HPDE6-E6E7 (cell line): Measurements from ENCODE around the gene CCDC27.
"Not testable (repeated sequence)": the region's sequence is repeated elsewhere in the genome, so short reads cannot be mapped to it uniquely, and the experiment has no call there.

Experiments used
- DNase-seq: peaks from one replicate; pipeline ENCODE4 v3.0.0; 2011; ENCODE audit warnings: missing footprints; ENCODE audit errors: extremely low spot score

Gene CCDC27

DNA sequence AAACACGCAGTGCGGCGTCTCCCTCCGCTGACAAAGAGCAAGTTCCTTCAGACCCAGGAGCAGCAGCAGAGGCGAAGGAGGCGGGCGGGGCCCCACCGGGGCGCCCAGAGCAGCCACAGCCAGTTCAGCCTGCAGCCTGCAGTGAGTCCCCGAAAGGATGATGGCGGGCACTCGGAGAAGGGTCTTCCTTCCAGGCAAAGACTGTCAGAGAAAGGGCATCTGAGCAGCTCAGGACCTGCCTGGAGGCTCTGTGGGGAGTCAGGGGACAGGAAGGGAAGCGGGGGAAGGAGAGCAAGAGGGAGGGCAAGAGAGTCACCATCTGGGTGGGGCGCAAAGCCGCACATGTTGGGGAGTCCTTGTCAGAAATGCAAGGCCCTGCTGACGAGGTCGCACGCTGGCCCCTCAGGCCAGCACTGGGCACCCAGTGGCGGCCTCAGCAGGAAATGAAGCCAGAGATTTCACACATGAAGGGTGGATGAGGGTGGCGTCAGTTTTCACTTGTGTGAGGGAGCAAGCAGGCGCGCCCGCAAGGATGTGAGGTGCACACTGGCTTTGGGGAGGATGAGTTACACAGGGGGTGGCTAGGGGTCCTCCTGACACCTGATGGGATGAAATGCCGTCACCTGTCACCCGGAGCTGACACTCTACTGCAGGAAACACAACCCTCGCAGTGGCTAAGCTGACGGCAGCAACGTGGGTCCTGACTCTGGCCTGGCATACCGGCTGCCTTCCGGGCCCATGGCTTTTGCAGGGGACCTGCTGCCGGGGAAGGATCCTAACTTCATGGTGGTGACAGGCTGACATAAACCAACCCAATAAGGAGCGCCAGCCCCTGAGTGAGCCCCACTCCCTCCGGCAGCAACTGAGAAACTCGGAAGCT is 37.4 kb downstream of the CCDC27 start:
- no peak for DNase-seq

DNA sequence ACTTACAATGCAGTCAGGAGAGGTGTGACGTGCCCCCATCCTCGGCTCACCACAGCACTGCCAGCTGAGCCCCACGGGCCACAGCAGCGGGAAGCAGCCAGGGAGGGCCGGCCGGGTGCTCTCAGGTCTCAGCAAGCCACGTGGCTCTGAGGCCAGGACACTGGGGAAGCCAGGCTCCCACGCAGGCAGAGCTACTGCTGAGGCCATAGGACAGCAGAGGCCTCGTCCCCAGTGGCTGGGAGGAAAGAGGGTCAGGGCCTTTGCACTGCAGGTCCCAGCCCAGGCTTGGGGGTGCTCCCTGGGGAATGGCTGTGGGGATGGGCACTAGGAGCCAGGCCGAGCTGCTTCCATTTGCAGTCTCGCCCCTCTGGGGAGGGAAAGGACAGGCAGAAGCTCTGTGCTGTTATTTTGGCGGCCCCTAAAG is 38.3 kb downstream of the CCDC27 start:
- DNase-seq, result no peak

GRCh38 chr1:3790952-3791351 is 38.7 kb downstream of the CCDC27 start:
- DNase-seq, result no peak

- no peak for DNase-seq
Measured at GRCh38 chr1:3795453-3796214, 43.4 kb downstream of the CCDC27 start.

DNA sequence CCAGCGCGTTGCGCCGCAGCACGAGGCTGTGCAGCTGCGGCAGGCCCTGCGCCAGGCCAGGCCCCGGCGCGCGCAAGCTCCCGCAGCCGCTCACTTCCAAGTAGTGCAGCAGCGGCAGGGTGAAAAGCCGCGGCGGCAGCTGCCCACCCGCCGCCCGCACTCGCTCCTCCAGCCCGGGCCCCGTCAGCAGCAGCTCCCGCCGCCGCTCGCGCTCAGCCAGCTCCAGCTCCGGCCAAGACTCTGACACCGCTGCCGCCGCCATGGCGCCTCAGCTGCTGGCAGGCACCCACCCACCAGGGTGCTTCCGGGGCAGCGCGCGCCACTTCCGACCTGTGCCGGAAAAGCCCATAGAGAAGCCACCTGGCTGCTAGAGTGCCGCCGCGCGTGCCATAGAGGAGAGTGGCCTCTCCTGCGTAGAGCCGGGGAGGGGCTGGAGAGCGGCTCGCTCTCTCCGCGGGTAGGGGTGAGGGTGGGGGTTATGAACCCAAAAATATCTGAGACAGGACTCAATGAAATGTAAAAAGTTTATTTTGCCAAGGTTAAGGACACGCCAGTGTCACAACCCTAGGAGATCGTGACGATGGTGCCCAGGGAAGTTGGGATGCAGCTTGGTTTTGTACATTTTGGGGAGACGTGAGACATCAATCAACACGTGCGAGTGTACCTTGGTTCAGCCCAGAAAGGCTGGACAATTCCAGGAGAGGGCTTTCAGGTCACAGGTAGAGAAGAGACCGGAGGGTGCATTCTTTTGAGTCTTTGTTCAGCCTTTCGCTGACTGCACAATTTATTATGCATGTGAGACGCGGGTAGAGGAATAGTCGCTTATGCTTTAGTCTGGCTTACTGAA is 44.2 kb downstream of the CCDC27 start, which contains the start of gene LRRC47:
Gene LRRC47, minus strand, starts transcription at position 284 of the 847 bp plus-strand sequence. Its CDS starts 22 bp downstream, at position 262.
- DNase-seq, result peak; percentile 97

DNA sequence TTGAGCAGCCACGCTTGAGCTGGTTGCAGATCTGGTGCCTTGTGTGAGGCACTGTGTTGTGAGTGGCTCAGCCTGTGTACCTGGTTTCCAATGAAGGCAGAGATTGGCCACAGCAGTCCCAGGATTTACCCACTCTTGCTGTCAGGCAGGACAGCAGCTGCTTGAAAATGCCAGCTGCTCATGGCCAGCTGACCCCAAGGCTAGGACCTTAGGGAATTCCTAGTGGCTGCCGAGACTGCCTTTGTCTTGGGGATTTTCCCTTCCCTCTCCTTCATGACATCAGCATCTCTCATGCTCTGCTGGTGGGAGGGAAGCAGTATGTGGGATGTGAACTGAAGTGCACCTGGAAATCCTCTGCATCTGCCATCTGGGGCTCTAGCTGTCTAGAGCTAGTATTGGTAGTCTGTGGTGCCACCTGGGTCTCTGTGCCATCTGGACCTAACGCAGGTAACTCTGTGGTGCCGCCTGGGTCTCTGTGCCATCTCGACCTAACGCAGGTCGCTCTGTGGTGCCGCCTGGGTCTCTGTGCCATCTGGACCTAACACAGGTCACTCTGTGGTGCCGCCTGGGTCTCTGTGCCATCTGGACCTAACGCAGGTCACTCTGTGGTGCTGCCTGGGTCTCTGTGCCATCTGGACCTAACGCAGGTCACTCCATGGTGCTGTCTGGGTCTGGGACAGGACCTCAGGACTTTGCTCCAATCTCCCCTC is 47.9 kb downstream of the CCDC27 start:
- DNase-seq, result no peak

- DNase-seq, result not testable (repeated sequence)
Measured at GRCh38 chr1:3800795-3801194, 48.5 kb downstream of the CCDC27 start.

GRCh38 chr1:3803905-3804626 is 51.8 kb downstream of the CCDC27 start:
- no peak for DNase-seq

- not testable (repeated sequence) for DNase-seq
Measured at GRCh38 chr1:3804627-3804944, 52.3 kb downstream of the CCDC27 start.

- no peak for DNase-seq
Measured at GRCh38 chr1:3805038-3805437, 52.8 kb downstream of the CCDC27 start.

DNA sequence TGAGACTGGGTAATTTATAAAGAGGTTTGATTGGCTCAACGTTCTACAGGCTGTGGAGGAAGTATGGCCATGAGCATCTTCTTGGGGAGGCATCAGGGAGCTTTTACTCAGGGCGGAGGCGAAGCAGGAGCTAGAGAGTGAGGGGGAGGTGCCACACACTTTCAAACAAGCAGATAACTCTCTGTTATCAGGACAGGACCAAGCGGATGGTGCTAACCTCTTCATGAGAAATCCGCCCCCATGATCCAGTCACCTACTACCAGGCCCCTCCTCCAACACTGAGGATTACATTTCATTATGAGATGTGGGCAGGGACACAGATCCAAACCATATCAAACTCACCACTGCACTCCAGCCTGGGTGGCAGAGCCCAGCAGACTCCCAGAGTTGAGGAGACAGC is 55.5 kb downstream of the CCDC27 start:
- no peak for DNase-seq

- no peak for DNase-seq
Measured at GRCh38 chr1:3809680-3810079, 57.4 kb downstream of the CCDC27 start.

GRCh38 chr1:3810149-3810761 is 58.0 kb downstream of the CCDC27 start:
- DNase-seq, result not testable (repeated sequence)

- DNase-seq, result no peak
Measured at GRCh38 chr1:3811595-3811911, 59.3 kb downstream of the CCDC27 start.

GRCh38 chr1:3814065-3814464 is 61.8 kb downstream of the CCDC27 start:
- DNase-seq, result no peak

- no peak for DNase-seq
Measured at GRCh38 chr1:3814771-3815561, 62.7 kb downstream of the CCDC27 start.

DNA sequence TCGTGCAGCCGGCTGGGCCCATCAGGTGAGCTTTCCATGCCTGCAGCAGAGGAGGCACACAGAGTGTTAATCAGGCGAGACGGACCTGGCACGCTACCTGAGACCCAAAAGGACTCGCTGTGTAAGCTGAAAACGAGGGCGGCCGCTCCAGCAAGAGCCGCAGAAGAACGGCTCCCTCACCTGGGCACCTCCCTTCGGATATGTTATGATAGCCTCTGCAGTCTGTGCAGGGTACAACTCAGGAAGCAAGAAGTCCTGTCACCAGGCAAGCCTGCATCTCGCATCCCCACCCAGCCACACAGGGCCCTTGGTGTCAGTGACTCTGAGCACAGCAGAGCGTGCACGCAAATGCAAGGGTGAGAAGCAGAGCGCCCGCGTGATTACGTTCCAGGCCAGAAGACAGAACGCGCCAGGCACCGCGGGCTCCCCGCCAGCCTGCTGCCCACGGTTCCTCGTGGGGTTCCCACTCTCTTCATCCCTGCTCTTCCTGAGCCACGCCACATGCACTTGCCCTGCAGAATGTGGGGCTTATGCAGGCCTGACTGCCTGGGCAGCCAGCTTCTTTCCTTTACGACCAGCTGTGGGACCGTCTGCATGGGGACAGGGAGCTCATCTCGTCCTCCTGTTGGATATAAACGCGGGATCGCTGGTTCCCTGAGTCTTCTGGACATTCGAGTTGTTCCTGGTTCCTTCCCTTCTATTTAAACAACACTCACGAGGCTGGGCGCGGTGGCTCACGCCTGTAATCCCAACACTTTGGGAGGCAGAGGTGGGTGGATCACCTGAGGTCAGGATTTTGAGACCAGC is 64.3 kb downstream of the CCDC27 start:
- DNase-seq, result no peak

- no peak for DNase-seq
Measured at GRCh38 chr1:3817138-3817740, 65.0 kb downstream of the CCDC27 start.
